Spinal cord (tissue), 10 donors: Measurements from ENCODE around the gene WDR62. TPM values are rescaled to one million over a fixed set of nuclear protein-coding genes. Genes with fewer than 3 reads are reported as not detected.

Experiments used
- DNase-seq, 6 donors: peaks; one replicate each; pipeline versions ENCODE4 v3.0.0 to v3.0.0-alpha.2; 2013 to 2015; ENCODE audit warnings: low spot score in 6 of 6, low read depth in 4 of 6
- H3K27ac ChIP-seq: one replicate; pipeline ENCODE4 v1.5.1; 2013; ENCODE audit warnings: low read depth, low read length, control low read depth
- H3K27me3 ChIP-seq: one replicate; pipeline ENCODE4 v1.6.1; 2013; ENCODE audit warnings: low read length; ENCODE audit not compliant: control insufficient read depth, insufficient read depth
- H3K36me3 ChIP-seq: one replicate; pipeline ENCODE4 v1.6.1; 2013; ENCODE audit warnings: low read length; ENCODE audit not compliant: control insufficient read depth, insufficient read depth
- H3K4me1 ChIP-seq: one replicate; pipeline ENCODE4 v1.6.1; 2013; ENCODE audit warnings: low read length; ENCODE audit not compliant: control insufficient read depth, insufficient read depth
- H3K4me3 ChIP-seq: one replicate; pipeline ENCODE4 v1.5.1; 2013; ENCODE audit warnings: low read depth, low read length, control low read depth
- H3K9me3 ChIP-seq: one replicate; pipeline ENCODE4 v1.6.1; 2013; ENCODE audit warnings: low read length; ENCODE audit not compliant: control insufficient read depth, insufficient read depth
- WGBS: methylation state at CpG from one replicate; pipeline ENCODE4 v1.1.5; 2013; ENCODE audit warnings: missing lambda C conversion rate; ENCODE audit not compliant: insufficient coverage; 5-methylcytosine and 5-hydroxymethylcytosine counted together
- polyA plus RNA-seq, 2 donors: library from polyadenylated mRNA; unstranded; fragments of 120-200 nt; gene quantifications; one replicate each; pipeline ENCODE4 v1.2.1, GENCODE V29; 2013; ENCODE audit not compliant: insufficient read length in 2 of 2
- total RNA-seq, 2 donors: library from RNA; depleted of rRNA in 1 of 2; stranded (reverse); fragments of 120-200 nt in 1 of 2; fragments of >200 nt in 1 of 2; gene quantifications; one replicate each; pipeline versions ENCODE4 v1.2.3 to v1.2.4, GENCODE V29; 2013 to 2014
- donor health status: healthy.

The WDR62 gene
- total and polyA plus RNA-seq, 4 donors: 2.1 to 6.6 (median 4.0) TPM

GRCh38 chr19:36019061-36019670 lies 35.5 kb upstream of the WDR62 start:
- Histone ChIP-seq H3K36me3 (peaks cover 76% of the 10 kb centered on the region), H3K9me3 (no peaks in the 10 kb centered on the region), H3K27ac (no peak overlapping the region), H3K27me3 (no peaks in the 10 kb centered on the region), H3K4me3 (no peak overlapping the region), H3K4me1 (peaks cover 5% of the 10 kb centered on the region)
- no peak for DNase-seq
- 94% methylated on average over 18 of the region's 22 CpGs for WGBS

GRCh38 chr19:36023432-36023831 lies 31.3 kb upstream of the WDR62 start:
- Histone ChIP-seq H3K4me3 (no peak overlapping the region), H3K27ac (no peak overlapping the region), H3K9me3 (no peaks in the 10 kb centered on the region), H3K4me1 (no peaks in the 10 kb centered on the region), H3K36me3 (peaks cover 91% of the 10 kb centered on the region), H3K27me3 (no peaks in the 10 kb centered on the region)
- no CpG with 5 or more reads among the region's 5 CpGs for WGBS
- no peak for DNase-seq

- Histone ChIP-seq H3K4me3 (no peak overlapping the region), H3K4me1 (no peaks in the 10 kb centered on the region), H3K36me3 (peaks cover 83% of the 10 kb centered on the region), H3K9me3 (no peaks in the 10 kb centered on the region), H3K27ac (no peak overlapping the region), H3K27me3 (no peaks in the 10 kb centered on the region)
- no CpG with 5 or more reads among the region's 1 CpG for WGBS
- no peak for DNase-seq
These were observed 29.2 kb upstream of the WDR62 start for GRCh38 chr19:36025541-36025940.

GRCh38 chr19:36026091-36026876 lies 28.4 kb upstream of the WDR62 start:
- no peaks in the 10 kb centered on the region for H3K9me3 ChIP-seq
- DNase-seq: no peak
- no peak overlapping the region for H3K27ac ChIP-seq
- H3K4me1 ChIP-seq: no peaks in the 10 kb centered on the region
- H3K36me3 ChIP-seq: peaks cover 77% of the 10 kb centered on the region
- WGBS: 94% methylated on average over 39 of the region's 49 CpGs
- no peak overlapping the region for H3K4me3 ChIP-seq
- H3K27me3 ChIP-seq: no peaks in the 10 kb centered on the region

GRCh38 chr19:36027696-36028095 lies 27.0 kb upstream of the WDR62 start:
- Histone ChIP-seq H3K9me3 (no peaks in the 10 kb centered on the region), H3K4me3 (no peak overlapping the region), H3K27me3 (no peaks in the 10 kb centered on the region), H3K27ac (no peak overlapping the region), H3K36me3 (peaks cover 63% of the 10 kb centered on the region), H3K4me1 (peaks cover 9% of the 10 kb centered on the region)
- DNase-seq: no peak
- WGBS: 96% methylated on average over 5 of the region's 6 CpGs

- no peaks in the 10 kb centered on the region for H3K9me3 ChIP-seq
- no peak overlapping the region for H3K4me3 ChIP-seq
- H3K27ac ChIP-seq: no peak overlapping the region
- H3K36me3 ChIP-seq: peaks cover 55% of the 10 kb centered on the region
- H3K27me3 ChIP-seq: no peaks in the 10 kb centered on the region
- no peak for DNase-seq
- WGBS: 76% methylated on average over 8 of the region's 10 CpGs
- peaks cover 17% of the 10 kb centered on the region for H3K4me1 ChIP-seq
These were observed 26.2 kb upstream of the WDR62 start for GRCh38 chr19:36028313-36029041.

GRCh38 chr19:36030264-36031148 lies 24.2 kb upstream of the WDR62 start:
- Histone ChIP-seq H3K4me3 (no peak overlapping the region), H3K9me3 (no peaks in the 10 kb centered on the region), H3K36me3 (peaks cover 45% of the 10 kb centered on the region), H3K27ac (no peak overlapping the region), H3K27me3 (no peaks in the 10 kb centered on the region), H3K4me1 (peaks cover 20% of the 10 kb centered on the region)
- DNase-seq: no peak
- WGBS: 83% methylated on average over 4 of the region's 8 CpGs

- DNase-seq: no peak
- peak overlapping the region; percentile 84 for H3K4me3 ChIP-seq
- no peak overlapping the region for H3K27ac ChIP-seq
- peaks cover 42% of the 10 kb centered on the region for H3K36me3 ChIP-seq
- H3K27me3 ChIP-seq: no peaks in the 10 kb centered on the region
- H3K4me1 ChIP-seq: peaks cover 20% of the 10 kb centered on the region
- 89% methylated on average over 6 of the region's 6 CpGs for WGBS
- no peaks in the 10 kb centered on the region for H3K9me3 ChIP-seq
These were observed 23.4 kb upstream of the WDR62 start for GRCh38 chr19:36031308-36031707.
